ENCODE results near the gene GRPEL1. TPM values are rescaled to one million over a fixed set of nuclear protein-coding genes. Genes with fewer than 3 reads are reported as not detected.

GRPEL1 gene
- total RNA-seq, 1 donor from 2014 or later = 67.4 TPM

- FAIRE-seq = no peak
- TF ChIP-seq CTCF (IDR thresholded peaks at IDR 0.05; ENCODE audit: insufficient read depth, low read length, severe bottlenecking) = no peak
These were observed 775 bp downstream of the GRPEL1 start for GRCh38 chr4:7067126-7067451.

GRCh38 chr4:7066493-7066892 is 1.4 kb downstream of the GRPEL1 start:
- Histone ChIP-seq H3K4me3 (ENCODE audit: low read depth, low read length) (peak overlapping the region; percentile 95), H3K36me3 (ENCODE audit: control insufficient read depth, insufficient read depth, low read length) (peaks cover 26% of the 10 kb centered on the region), H3K27me3 (ENCODE audit: control insufficient read depth, insufficient read depth, low read length) (no peaks in the 10 kb centered on the region)
- no peak for TF ChIP-seq CTCF (IDR thresholded peaks at IDR 0.05; ENCODE audit: insufficient read depth, low read length, severe bottlenecking)
- no peak for DNase-seq (ENCODE audit: low read depth)
- no peak for FAIRE-seq

More at GRCh38 chr4:7067126-7067451, 775 bp downstream of the GRPEL1 start:
- Histone ChIP-seq H3K4me3 (ENCODE audit: low read depth, low read length) (peak overlapping the region; percentile 95), H3K36me3 (ENCODE audit: control insufficient read depth, insufficient read depth, low read length) (peaks cover 23% of the 10 kb centered on the region), H3K27me3 (ENCODE audit: control insufficient read depth, insufficient read depth, low read length) (no peaks in the 10 kb centered on the region)
- no peak for DNase-seq (ENCODE audit: low read depth)

GRCh38 chr4:7066006-7066405 is 1.9 kb downstream of the GRPEL1 start:
- Histone ChIP-seq H3K27me3 (ENCODE audit: control insufficient read depth, insufficient read depth, low read length) (no peaks in the 10 kb centered on the region), H3K36me3 (ENCODE audit: control insufficient read depth, insufficient read depth, low read length) (peaks cover 26% of the 10 kb centered on the region), H3K4me3 (ENCODE audit: low read depth, low read length) (no peak overlapping the region)
- TF ChIP-seq CTCF (IDR thresholded peaks at IDR 0.05; ENCODE audit: insufficient read depth, low read length, severe bottlenecking) = no peak
- DNase-seq (ENCODE audit: low read depth) (no peak), FAIRE-seq (no peak)

GRCh38 chr4:7063362-7063761 is 4.5 kb downstream of the GRPEL1 start:
- peaks cover 30% of the 10 kb centered on the region for H3K36me3 ChIP-seq (ENCODE audit: control insufficient read depth, insufficient read depth, low read length)
- DNase-seq (ENCODE audit: low read depth) = no peak
- no peak for TF ChIP-seq CTCF (IDR thresholded peaks at IDR 0.05; ENCODE audit: insufficient read depth, low read length, severe bottlenecking)
- FAIRE-seq = no peak
- no peaks in the 10 kb centered on the region for H3K27me3 ChIP-seq (ENCODE audit: control insufficient read depth, insufficient read depth, low read length)
- H3K4me3 ChIP-seq (ENCODE audit: low read depth, low read length) = no peak overlapping the region

GRCh38 chr4:7062816-7063215 is 5.0 kb downstream of the GRPEL1 start:
- FAIRE-seq (no peak), DNase-seq (ENCODE audit: low read depth) (no peak)
- Histone ChIP-seq H3K36me3 (ENCODE audit: control insufficient read depth, insufficient read depth, low read length) (peaks cover 30% of the 10 kb centered on the region), H3K4me3 (ENCODE audit: low read depth, low read length) (no peak overlapping the region), H3K27me3 (ENCODE audit: control insufficient read depth, insufficient read depth, low read length) (no peaks in the 10 kb centered on the region)
- no peak for TF ChIP-seq CTCF (IDR thresholded peaks at IDR 0.05; ENCODE audit: insufficient read depth, low read length, severe bottlenecking)

- TF ChIP-seq CTCF (IDR thresholded peaks at IDR 0.05; ENCODE audit: insufficient read depth, low read length, severe bottlenecking) = no peak
- no peak for DNase-seq (ENCODE audit: low read depth)
- no peak overlapping the region for H3K4me3 ChIP-seq (ENCODE audit: low read depth, low read length)
- H3K27me3 ChIP-seq (ENCODE audit: control insufficient read depth, insufficient read depth, low read length) = no peaks in the 10 kb centered on the region
- peaks cover 30% of the 10 kb centered on the region for H3K36me3 ChIP-seq (ENCODE audit: control insufficient read depth, insufficient read depth, low read length)
- FAIRE-seq = no peak
These were observed 6.0 kb downstream of the GRPEL1 start for GRCh38 chr4:7061815-7062214.
